GM12865 (cell line): ENCODE data around the gene GALNT6.

Source experiments
- DNase-seq: peaks from one replicate; pipeline ENCODE4 v3.0.0; 2010; ENCODE audit warnings: low read depth
- H3K4me3 ChIP-seq: 2 replicates; pipeline ENCODE4 v1.5.1; 2011; ENCODE audit warnings: mild to moderate bottlenecking, low read depth, low read length, control low read depth
- CTCF ChIP-seq: IDR thresholded peaks from 2 replicates; pipeline ENCODE4 v1.5.1; 2011; ENCODE audit warnings: low read length, control low read depth, low read depth, inconsistent platforms; ENCODE audit not compliant: insufficient read depth; ENCODE audit errors: missing control alignments

Gene GALNT6

GRCh38 chr12:51383269-51383905 is 7.8 kb downstream of the GALNT6 start:
- peak; percentile 15 for DNase-seq
- TF ChIP-seq CTCF: no peak
- no peak overlapping the region for H3K4me3 ChIP-seq

- DNase-seq: no peak
- TF ChIP-seq CTCF: no peak
- H3K4me3 ChIP-seq: no peak overlapping the region
Measured at GRCh38 chr12:51382173-51382572, 9.0 kb downstream of the GALNT6 start.

- no peak for TF ChIP-seq CTCF
- DNase-seq: no peak
- no peak overlapping the region for H3K4me3 ChIP-seq
Measured at GRCh38 chr12:51381226-51382079, 9.8 kb downstream of the GALNT6 start.

GRCh38 chr12:51379571-51379970 is 11.6 kb downstream of the GALNT6 start:
- no peak for TF ChIP-seq CTCF
- H3K4me3 ChIP-seq: no peak overlapping the region
- no peak for DNase-seq

GRCh38 chr12:51378749-51379148 is 12.5 kb downstream of the GALNT6 start:
- no peak for DNase-seq
- no peak for TF ChIP-seq CTCF

GRCh38 chr12:51377099-51377984 is 13.9 kb downstream of the GALNT6 start:
- no peak for DNase-seq
- H3K4me3 ChIP-seq: no peak overlapping the region
- TF ChIP-seq CTCF: no peak

More at GRCh38 chr12:51378749-51379148, 12.5 kb downstream of the GALNT6 start:
- no peak overlapping the region for H3K4me3 ChIP-seq
